ENCODE measurements around the gene C1orf232. TPM values are rescaled to one million over a fixed set of nuclear protein-coding genes. Genes with fewer than 3 reads are reported as not detected.

Gene C1orf232
- total RNA-seq, 4 donors from 2014 or later, result not detected

GRCh38 chr1:26156285-26157038, 12.3 kb downstream of the C1orf232 start:
- peak overlapping the region in 1 of 4 donors; percentile 25 for H3K27ac ChIP-seq

DNA sequence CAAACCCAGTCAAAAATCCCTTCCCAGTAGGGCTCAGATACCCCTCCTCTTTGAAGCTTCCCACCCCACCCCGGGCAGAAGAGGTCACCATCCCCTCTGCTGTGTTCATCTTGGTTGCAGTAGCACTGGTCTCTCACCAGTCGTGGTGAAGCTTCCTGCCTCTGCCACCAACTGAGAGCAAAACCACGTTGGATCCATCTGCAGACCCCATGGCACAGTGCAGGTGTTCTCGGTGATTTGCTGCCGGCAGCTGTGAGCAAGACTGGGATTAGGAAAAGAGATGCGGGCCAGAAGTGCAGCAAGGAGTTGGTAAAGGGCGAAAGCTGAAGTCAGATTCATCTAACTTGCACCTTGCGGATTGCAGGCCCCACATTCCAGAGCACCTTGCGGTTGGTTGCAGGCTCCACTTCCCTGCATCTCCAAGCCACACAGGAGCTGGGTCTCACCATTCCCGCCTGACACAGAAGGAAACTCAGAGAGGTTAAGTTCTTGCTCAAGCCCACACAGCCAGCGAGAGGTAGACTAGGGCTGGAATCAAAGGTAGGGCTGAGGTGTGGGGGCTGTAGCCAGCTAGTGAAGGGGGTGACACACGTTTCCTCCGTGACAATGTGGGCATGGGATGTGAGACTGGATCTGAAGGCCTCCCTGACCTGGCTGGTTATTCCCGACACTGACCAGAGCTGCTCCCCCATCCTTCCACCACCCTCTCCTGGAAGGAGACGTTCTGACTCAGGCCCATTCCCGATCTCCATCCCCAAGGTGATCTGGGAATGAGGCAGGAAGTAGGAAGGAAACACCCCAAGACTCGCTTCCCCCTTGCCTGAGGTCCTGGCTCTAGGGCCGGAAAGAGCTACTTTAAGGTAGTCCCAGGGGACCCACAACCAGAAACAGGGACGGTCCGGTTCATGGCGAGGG, 13.1 kb downstream of the C1orf232 start:
- no peak for DNase-seq
- in situ Hi-C loops (cut with MboI; ENCODE audit: low pct_ligation_motif_present in 1 of 4, low pct_unique_long_range_greater_than_20kb in 1 of 4, low sequenced_read_pairs in 3 of 4), result loop anchor here in 2 of 4 donors (25.0 kb wide), 1 partner anchor 118 kb away; the partner anchor contains the start of gene SLC30A2 (in 2 of the 2)
- intact Hi-C loops (cut with DNase I; ENCODE audit: low total_unique reads), result no loop called here
- H3K4me3 ChIP-seq, result no peak overlapping the region
- TF ChIP-seq POLR2A (IDR thresholded peaks at IDR 0.05) (no peak), EP300 (IDR thresholded peaks at IDR 0.05; ENCODE audit: low read depth) (no peak), POLR2AphosphoS5 (IDR thresholded peaks at IDR 0.05) (no peak)
- TF ChIP-seq, protein P1, sequence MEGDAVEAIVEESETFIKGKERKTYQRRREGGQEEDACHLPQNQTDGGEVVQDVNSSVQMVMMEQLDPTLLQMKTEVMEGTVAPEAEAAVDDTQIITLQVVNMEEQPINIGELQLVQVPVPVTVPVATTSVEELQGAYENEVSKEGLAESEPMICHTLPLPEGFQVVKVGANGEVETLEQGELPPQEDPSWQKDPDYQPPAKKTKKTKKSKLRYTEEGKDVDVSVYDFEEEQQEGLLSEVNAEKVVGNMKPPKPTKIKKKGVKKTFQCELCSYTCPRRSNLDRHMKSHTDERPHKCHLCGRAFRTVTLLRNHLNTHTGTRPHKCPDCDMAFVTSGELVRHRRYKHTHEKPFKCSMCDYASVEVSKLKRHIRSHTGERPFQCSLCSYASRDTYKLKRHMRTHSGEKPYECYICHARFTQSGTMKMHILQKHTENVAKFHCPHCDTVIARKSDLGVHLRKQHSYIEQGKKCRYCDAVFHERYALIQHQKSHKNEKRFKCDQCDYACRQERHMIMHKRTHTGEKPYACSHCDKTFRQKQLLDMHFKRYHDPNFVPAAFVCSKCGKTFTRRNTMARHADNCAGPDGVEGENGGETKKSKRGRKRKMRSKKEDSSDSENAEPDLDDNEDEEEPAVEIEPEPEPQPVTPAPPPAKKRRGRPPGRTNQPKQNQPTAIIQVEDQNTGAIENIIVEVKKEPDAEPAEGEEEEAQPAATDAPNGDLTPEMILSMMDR (IDR thresholded peaks at IDR 0.05), result no peak
- no peaks in the 10 kb centered on the region for H3K36me3 ChIP-seq
- peak overlapping the region in 2 of 4 donors; percentile 13 to 25 for H3K27ac ChIP-seq
- H3K9me3 ChIP-seq, result no peaks in the 10 kb centered on the region
- H3K4me1 ChIP-seq, result no peaks in the 10 kb centered on the region
- H3K27me3 ChIP-seq, result peaks cover 33% of the 10 kb centered on the region
- 66% methylated on average over 21 of the region's 21 CpGs; no CpG with 5 or more reads in 1 of the 2 donors for WGBS, 2 donors (ENCODE audit: low coverage in 1 of 2)

More at GRCh38 chr1:26156285-26157038, 12.3 kb downstream of the C1orf232 start:
- intact Hi-C loops (cut with DNase I; ENCODE audit: low total_unique reads), result no loop called here
- peaks cover 5 to 6% (median 6%) of the 10 kb centered on the region in 4 donors for H3K4me1 ChIP-seq
- H3K27me3 ChIP-seq, result peaks cover 41% of the 10 kb centered on the region
- H3K36me3 ChIP-seq, result no peaks in the 10 kb centered on the region
- TF ChIP-seq, protein P1 (IDR thresholded peaks at IDR 0.05), result no peak
- TF ChIP-seq POLR2A (IDR thresholded peaks at IDR 0.05) (no peak), POLR2AphosphoS5 (IDR thresholded peaks at IDR 0.05) (no peak), EP300 (IDR thresholded peaks at IDR 0.05; ENCODE audit: low read depth) (no peak)
- in situ Hi-C loops (cut with MboI; ENCODE audit: low pct_ligation_motif_present in 1 of 4, low pct_unique_long_range_greater_than_20kb in 1 of 4, low sequenced_read_pairs in 3 of 4), result loop anchor here in 2 of 4 donors (25.0 kb wide), 1 partner anchor 119 kb away; the partner anchor contains the start of gene SLC30A2 (in 2 of the 2)
- DNase-seq, result no peak
- 40 to 60% methylated on average over 1 to 9 of the region's 12 CpGs for WGBS, 2 donors (ENCODE audit: low coverage in 1 of 2)
- no peaks in the 10 kb centered on the region for H3K9me3 ChIP-seq
- H3K4me3 ChIP-seq, result no peak overlapping the region

DNA sequence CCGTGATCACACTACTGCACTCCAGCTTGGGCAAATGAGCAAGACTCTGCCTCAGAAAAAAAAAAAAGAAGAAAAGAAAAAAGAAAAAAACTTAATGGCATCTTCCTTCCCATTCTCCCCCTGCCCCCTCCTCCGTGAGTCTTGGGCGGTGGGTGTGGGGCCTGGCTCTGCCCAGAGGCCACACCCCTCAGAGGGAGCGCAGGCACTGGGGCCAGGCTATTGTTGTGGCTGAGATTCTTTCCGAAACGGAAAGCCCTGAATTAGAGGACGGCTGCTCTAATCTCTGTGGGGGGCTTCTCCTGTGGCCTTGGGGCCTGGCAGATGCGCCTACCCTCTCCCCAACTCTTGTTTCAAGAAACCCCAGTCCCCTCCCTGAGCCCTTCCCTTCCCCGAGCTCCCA, 14.0 kb downstream of the C1orf232 start:
- 53 to 61% methylated on average over 5 to 9 of the region's 9 CpGs for WGBS, 2 donors (ENCODE audit: low coverage in 1 of 2)
- Histone ChIP-seq H3K9me3 (no peaks in the 10 kb centered on the region), H3K4me1 (no peaks in the 10 kb centered on the region), H3K27me3 (peaks cover 30% of the 10 kb centered on the region), H3K27ac (no peak overlapping the region), H3K36me3 (no peaks in the 10 kb centered on the region), H3K4me3 (no peak overlapping the region)
- intact Hi-C loops (cut with DNase I; ENCODE audit: low total_unique reads) (no loop called here), in situ Hi-C loops (cut with MboI; ENCODE audit: low pct_ligation_motif_present in 1 of 4, low pct_unique_long_range_greater_than_20kb in 1 of 4, low sequenced_read_pairs in 3 of 4) (loop anchor here in 2 of 4 donors (25.0 kb wide), 1 partner anchor 117 kb away; the partner anchor contains the start of gene SLC30A2 (in 2 of the 2))
- no peak for DNase-seq
- no peak for TF ChIP-seq POLR2AphosphoS5 (IDR thresholded peaks at IDR 0.05)
- TF ChIP-seq, protein P1 (IDR thresholded peaks at IDR 0.05), result no peak
- no peak for TF ChIP-seq POLR2A (IDR thresholded peaks at IDR 0.05)
- no peak for TF ChIP-seq EP300 (IDR thresholded peaks at IDR 0.05; ENCODE audit: low read depth)

Measured in transverse colon (tissue), 4 donors.